Endothelial cell of umbilical vein (primary cell): Measurements from ENCODE around the gene ALPL. TPM values are rescaled to one million over a fixed set of nuclear protein-coding genes. Genes with fewer than 3 reads are reported as not detected.

Experiments
- BruUV-seq: library from RNA; stranded (reverse); fragments of 400-500 nt; replicated peaks from 2 replicates; lab custom pipeline; 2021; lab: Mats Ljungman, UMichigan
- CTCF ChIA-PET: fragments of 300-600, 350-600 bp; sonication (Branson Sonifier 250); formaldehyde crosslinking; loops from one replicate; lab custom pipeline; 2021; ENCODE audit warnings: antibody characterized with exemption, inconsistent platforms; lab: Charles Lee
- POLR2A ChIA-PET: fragments of 300-600, 350-600 bp; sonication (Branson Sonifier 250); formaldehyde crosslinking; loops from one replicate; lab custom pipeline; 2021; ENCODE audit warnings: antibody characterized with exemption, inconsistent platforms; lab: Charles Lee
- DNase-seq: peaks from one replicate; pipeline ENCODE4 v3.0.0-alpha.2; 2011; ENCODE audit warnings: low read depth, low spot score
- FAIRE-seq: peaks from 2 replicates; lab custom pipeline; 2011; peaks lifted over from hg19 to GRCh38; lab: Jason Lieb, UNC
- H2AFZ ChIP-seq: 2 replicates; pipeline ENCODE4 v1.6.0; 2012; ENCODE audit warnings: low read depth, low read length, control low read depth, inconsistent platforms
- H3K27ac ChIP-seq: 2 replicates; pipeline ENCODE4 v1.5.1; 2011; ENCODE audit warnings: low read depth, mild to moderate bottlenecking, control low read depth, low read length, moderate library complexity; ENCODE audit not compliant: insufficient read depth
- H3K27me3 ChIP-seq, 2 experiments: 2 replicates each; pipeline versions ENCODE4 v1.6.0 to v1.6.1; 2011; ENCODE audit warnings: low read length in 2 of 2, mixed read lengths in 1 of 2; ENCODE audit not compliant: control insufficient read depth in 2 of 2, insufficient read depth in 2 of 2
- H3K36me3 ChIP-seq, 2 experiments: 2 replicates in 1 of 2; 3 replicates in 1 of 2; pipeline ENCODE4 v1.5.1; 2011; ENCODE audit warnings: low read length in 2 of 2, mild to moderate bottlenecking in 1 of 2, moderate library complexity in 1 of 2; ENCODE audit not compliant: control insufficient read depth in 2 of 2, insufficient read depth in 2 of 2; ENCODE audit errors: extremely low read depth in 1 of 2
- H3K4me1 ChIP-seq: 3 replicates; pipeline ENCODE4 v1.5.1; 2011; ENCODE audit warnings: mild to moderate bottlenecking, low read length; ENCODE audit not compliant: control insufficient read depth, insufficient read depth; ENCODE audit errors: extremely low read depth
- H3K4me2 ChIP-seq: 2 replicates; pipeline ENCODE4 v1.6.1; 2011; ENCODE audit warnings: low read length, control low read depth, mixed read lengths; ENCODE audit not compliant: insufficient read depth
- H3K4me3 ChIP-seq, 3 experiments: fragments of 200-600 bp in 1 of 3; sonication (generic), shearing (Covaris generic) in 1 of 3; replicated peaks in 1 of 3; 2 replicates each; pipeline ENCODE4 v1.5.1; 2011 to 2016; ENCODE audit warnings: control low read depth in 3 of 3, low read length in 3 of 3, mild to moderate bottlenecking in 2 of 3, inconsistent platforms in 1 of 3, low read depth in 1 of 3, moderate library complexity in 1 of 3; ENCODE audit not compliant: insufficient read depth in 1 of 3
- H3K79me2 ChIP-seq: 2 replicates; pipeline ENCODE4 v1.6.0; 2012; ENCODE audit warnings: low read length, inconsistent platforms; ENCODE audit not compliant: control insufficient read depth, insufficient read depth
- H3K9ac ChIP-seq: replicated peaks from 2 replicates; pipeline ENCODE3; 2011; ENCODE audit warnings: low read length, control low read depth; ENCODE audit not compliant: insufficient read depth; ENCODE audit errors: extremely low read depth
- H3K9me1 ChIP-seq: replicated peaks from 3 replicates; pipeline ENCODE4 v1.6.0; 2011; ENCODE audit warnings: mild to moderate bottlenecking, low read length; ENCODE audit not compliant: control insufficient read depth, insufficient read depth; ENCODE audit errors: extremely low read depth
- H3K9me3 ChIP-seq: replicated peaks from 2 replicates; pipeline ENCODE4 v1.5.1; 2012; ENCODE audit warnings: low read length, inconsistent platforms; ENCODE audit not compliant: control insufficient read depth, insufficient read depth
- H4K20me1 ChIP-seq: replicated peaks from 2 replicates; pipeline ENCODE3; 2011; ENCODE audit warnings: mild to moderate bottlenecking, low read length; ENCODE audit not compliant: control insufficient read depth, insufficient read depth; ENCODE audit errors: extremely low read depth
- CTCF ChIP-seq, 2 donors: IDR thresholded peaks; 1 replicate in 1 of 2; 2 replicates in 1 of 2; pipeline ENCODE4 v1.5.1; 2011; ENCODE audit warnings: low read length in 2 of 2, mild to moderate bottlenecking in 2 of 2, moderate library complexity in 2 of 2, control low read depth in 1 of 2, inconsistent platforms in 1 of 2, low read depth in 1 of 2; ENCODE audit not compliant: insufficient read depth in 1 of 2; ENCODE audit errors: extremely low read depth in 1 of 2
- EZH2 ChIP-seq: IDR thresholded peaks from 2 replicates; pipeline ENCODE4 v1.6.1; 2012; ENCODE audit warnings: borderline replicate concordance, low read depth, mild to moderate bottlenecking, moderate library complexity, low read length, inconsistent platforms; ENCODE audit not compliant: severe bottlenecking
- FOS ChIP-seq: IDR thresholded peaks from 2 replicates; pipeline ENCODE4 v1.6.1; 2011; ENCODE audit warnings: mild to moderate bottlenecking, low read length, moderate library complexity, borderline replicate concordance; ENCODE audit not compliant: insufficient read depth
- GATA2 ChIP-seq: IDR thresholded peaks from 2 replicates; pipeline ENCODE4 v1.7.0; 2011; ENCODE audit warnings: low read depth, mild to moderate bottlenecking, moderate library complexity, mixed read lengths, low read length; ENCODE audit not compliant: insufficient read length, insufficient read depth
- JUN ChIP-seq: IDR thresholded peaks from 2 replicates; pipeline ENCODE4 v1.6.1; 2011; ENCODE audit warnings: borderline replicate concordance, low read depth; ENCODE audit not compliant: insufficient read length, insufficient read depth
- MAX ChIP-seq: IDR thresholded peaks from 2 replicates; pipeline ENCODE4 v1.6.1; 2011; ENCODE audit not compliant: insufficient read depth, insufficient read length
- MYC ChIP-seq: IDR thresholded peaks from one replicate; pipeline ENCODE4 v1.6.1; 2011; ENCODE audit warnings: mild to moderate bottlenecking, low read depth, low read length
- POLR2A ChIP-seq: IDR thresholded peaks from 2 replicates; pipeline ENCODE4 v1.6.1; 2012; ENCODE audit warnings: low read depth, mild to moderate bottlenecking, control low read depth, low read length
- POLR2AphosphoS5 ChIP-seq: IDR thresholded peaks from 2 replicates; pipeline ENCODE4 v1.6.1; 2012; ENCODE audit warnings: low read depth, mild to moderate bottlenecking, control low read depth, low read length, moderate library complexity; ENCODE audit not compliant: insufficient read depth
- dilution Hi-C: fragments of 300-500 bp; cut with MboI; formaldehyde crosslinking; loops from one replicate; pipeline ENCODE4 v1.15.0; 2019; ENCODE audit warnings: low sequenced_read_pairs; ENCODE audit not compliant: extremely low pct_ligation_motif_present
- intact Hi-C: fragments of 100-400 bp; cut with micrococcal nuclease; formaldehyde crosslinking; loops from one replicate; pipeline ENCODE4 v1.10.0; 2022
- polyA plus RNA-seq, 4 experiments: library from polyadenylated mRNA; depleted of rRNA in 3 of 4; stranded (reverse) in 3 of 4; unstranded in 1 of 4; fragments of >200 nt; gene quantifications; 2 replicates each; pipeline versions ENCODE4 v1.2.1 to v1.2.3, GENCODE V29; 2011 to 2012; ENCODE audit warnings: missing spikeins in 1 of 4
- total RNA-seq: library from RNA; stranded (reverse); gene quantifications from 2 replicates; pipeline ENCODE4 v1.2.3, GENCODE V29; 2021

ALPL gene
- total and polyA plus RNA-seq, 2 donors (not counting 3 experiments of a cell fraction or from before 2014, with no cell fraction given): 0.38 to 0.92 TPM

GRCh38 chr1:21620496-21620895, 111.3 kb downstream of the ALPL start:
- DNase-seq (no peak), FAIRE-seq (no peak)
- Histone ChIP-seq H3K27me3 (peaks cover 3 to 19% of the 10 kb centered on the region in 2 experiments), H3K4me1 (no peaks in the 10 kb centered on the region), H2AFZ (no peak overlapping the region), H3K27ac (no peak overlapping the region), H3K4me3 (no peak overlapping the region), H3K9me3 (no peaks in the 10 kb centered on the region), H3K9ac (no peak overlapping the region), H3K9me1 (no peaks in the 10 kb centered on the region), H3K4me2 (no peak overlapping the region), H3K36me3 (no peaks in the 10 kb centered on the region), H4K20me1 (no peaks in the 10 kb centered on the region), H3K79me2 (no peaks in the 10 kb centered on the region)
- no TSS peak for BruUV-seq
- ChIA-PET POLR2A (no interaction called here), CTCF (no interaction called here)
- intact Hi-C loops (no loop called here), dilution Hi-C loops (no loop called here)
- no peak for TF ChIP-seq MAX

- H3K4me1 ChIP-seq: no peaks in the 10 kb centered on the region
- DNase-seq (no peak), FAIRE-seq (no peak)
- no peak overlapping the region for H3K4me3 ChIP-seq
- H3K9ac ChIP-seq: no peak overlapping the region
- no peaks in the 10 kb centered on the region for H3K9me1 ChIP-seq
- peaks cover 3 to 19% of the 10 kb centered on the region in 2 experiments for H3K27me3 ChIP-seq
- H3K36me3 ChIP-seq: no peaks in the 10 kb centered on the region
- ChIA-PET CTCF (no interaction called here), POLR2A (no interaction called here)
- H3K27ac ChIP-seq: no peak overlapping the region
- no peak overlapping the region for H3K4me2 ChIP-seq
- no peaks in the 10 kb centered on the region for H4K20me1 ChIP-seq
- TF ChIP-seq MYC (no peak), POLR2A (no peak), EZH2 (no peak), CTCF (IDR thresholded peaks at IDR 0.05; ENCODE audit: extremely low read depth in 1 of 2, insufficient read depth in 1 of 2, low read depth in 1 of 2, low read length in 2 of 2) (no peak), JUN (no peak), MAX (no peak), GATA2 (no peak), FOS (no peak), POLR2AphosphoS5 (no peak)
- BruUV-seq: no TSS peak
- intact Hi-C loops: no loop called here
- dilution Hi-C loops: no loop called here
- H2AFZ ChIP-seq: no peak overlapping the region
- H3K9me3 ChIP-seq: no peaks in the 10 kb centered on the region
- H3K79me2 ChIP-seq: no peaks in the 10 kb centered on the region
Observed at GRCh38 chr1:21621051-21621450, 111.8 kb downstream of the ALPL start.
